Middle frontal gyrus (tissue), 1 donor: ENCODE results near the gene TNFRSF9.
A peak's percentile ranks its signal among the peaks of the same experiment; 100 is the strongest.
"Not testable (repeated sequence)": the region's sequence is repeated elsewhere in the genome, so short reads cannot be mapped to it uniquely, and the experiment has no call there.

Source experiments
- DNase-seq: peaks from one replicate; pipeline ENCODE4 v3.0.0-alpha.2; 2015; ENCODE audit warnings: low spot score; ENCODE audit errors: extremely low spot score

The TNFRSF9 gene

GRCh38 chr1:7961216-7962013 is 20.8 kb upstream of the TNFRSF9 start, which contains the start of gene PARK7:
Gene PARK7, plus strand, starts transcription at chr1:7961711. Its CDS starts 1,075 bp downstream, at chr1:7962786.
- DNase-seq = peak; percentile 98

- no peak for DNase-seq
These were observed 20.2 kb upstream of the TNFRSF9 start for GRCh38 chr1:7960867-7961215.

- no peak for DNase-seq
These were observed 19.5 kb upstream of the TNFRSF9 start for GRCh38 chr1:7960165-7960564.

GRCh38 chr1:7956218-7957032 is 15.8 kb upstream of the TNFRSF9 start:
- DNase-seq = no peak

- no peak for DNase-seq
These were observed 14.0 kb upstream of the TNFRSF9 start for GRCh38 chr1:7954683-7955082.

- peak; percentile 96 for DNase-seq
These were observed 13.4 kb upstream of the TNFRSF9 start for GRCh38 chr1:7953850-7954609.

GRCh38 chr1:7952791-7953190 is 12.2 kb upstream of the TNFRSF9 start:
- DNase-seq = not testable (repeated sequence)

GRCh38 chr1:7948960-7949359 is 8.3 kb upstream of the TNFRSF9 start:
- no peak for DNase-seq

- no peak for DNase-seq
These were observed 2.6 kb upstream of the TNFRSF9 start for GRCh38 chr1:7943251-7943650.

- DNase-seq = no peak
These were observed 1.7 kb upstream of the TNFRSF9 start for GRCh38 chr1:7942214-7942921.

GRCh38 chr1:7941437-7941793 is 776 bp upstream of the TNFRSF9 start:
- no peak for DNase-seq

GRCh38 chr1:7940034-7940433 is 605 bp downstream of the TNFRSF9 start:
- DNase-seq = no peak

- no peak for DNase-seq
These were observed 2.6 kb downstream of the TNFRSF9 start for GRCh38 chr1:7938070-7938469.

GRCh38 chr1:7932524-7933138 is 8.0 kb downstream of the TNFRSF9 start:
- DNase-seq = no peak

GRCh38 chr1:7931446-7931812 is 9.2 kb downstream of the TNFRSF9 start:
- no peak for DNase-seq

- no peak for DNase-seq
These were observed 9.8 kb downstream of the TNFRSF9 start for GRCh38 chr1:7930645-7931445.

GRCh38 chr1:7929637-7930036 is 11.0 kb downstream of the TNFRSF9 start:
- DNase-seq = no peak

GRCh38 chr1:7928247-7928646 is 12.4 kb downstream of the TNFRSF9 start:
- no peak for DNase-seq

GRCh38 chr1:7927061-7927460 is 13.6 kb downstream of the TNFRSF9 start:
- DNase-seq = not testable (repeated sequence)

GRCh38 chr1:7922301-7922700 is 18.3 kb downstream of the TNFRSF9 start:
- DNase-seq = no peak
